HK-2 (cell line): Measurements from ENCODE around the gene LUC7L2.
"Not testable (repeated sequence)": the region's sequence is repeated elsewhere in the genome, so short reads cannot be mapped to it uniquely, and the experiment has no call there.

Experiments used
- DNase-seq: peaks from one replicate; pipeline ENCODE4 v3.0.0-alpha.2; 2018; ENCODE audit not compliant: unreplicated experiment

LUC7L2 gene

DNA sequence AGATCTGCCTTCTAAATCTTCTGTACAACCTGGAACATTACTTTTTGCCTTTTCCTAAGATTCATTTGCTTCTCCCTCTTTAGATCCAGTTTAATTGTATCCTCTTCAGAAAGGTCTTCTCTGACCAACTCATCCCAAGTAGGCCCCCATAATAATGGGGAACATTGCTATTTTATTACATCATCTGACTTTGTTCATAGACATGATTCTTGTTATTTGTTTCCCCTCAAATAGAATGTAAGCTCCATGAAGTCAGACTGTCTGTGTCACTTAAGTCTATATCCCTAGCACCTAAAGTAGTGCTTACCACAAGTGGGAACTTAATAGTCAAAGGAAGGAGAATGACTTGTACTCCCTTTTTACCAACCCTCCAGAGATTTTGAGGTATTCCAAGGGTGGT, 37.5 kb downstream of the LUC7L2 start:
- DNase-seq = no peak

DNA sequence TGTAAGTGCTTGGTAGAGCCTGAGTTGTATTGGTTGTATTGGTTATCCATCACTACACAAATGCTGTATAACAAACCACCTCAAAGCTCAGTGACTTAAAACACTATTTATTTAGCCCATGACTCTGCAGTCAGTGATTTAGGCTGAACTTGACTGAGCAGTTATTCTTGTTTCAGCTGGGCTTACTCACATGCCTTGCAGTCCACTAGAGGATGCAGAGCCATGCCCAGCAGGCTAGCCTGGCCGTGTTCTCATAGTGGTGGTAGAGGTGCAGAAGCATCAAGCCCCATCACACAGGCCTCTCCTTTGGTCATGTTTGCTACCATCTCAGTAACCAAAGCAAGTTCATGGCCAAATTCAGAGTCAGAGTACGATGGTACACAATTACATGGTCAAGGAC, 43.9 kb downstream of the LUC7L2 start:
- no peak for DNase-seq

DNA sequence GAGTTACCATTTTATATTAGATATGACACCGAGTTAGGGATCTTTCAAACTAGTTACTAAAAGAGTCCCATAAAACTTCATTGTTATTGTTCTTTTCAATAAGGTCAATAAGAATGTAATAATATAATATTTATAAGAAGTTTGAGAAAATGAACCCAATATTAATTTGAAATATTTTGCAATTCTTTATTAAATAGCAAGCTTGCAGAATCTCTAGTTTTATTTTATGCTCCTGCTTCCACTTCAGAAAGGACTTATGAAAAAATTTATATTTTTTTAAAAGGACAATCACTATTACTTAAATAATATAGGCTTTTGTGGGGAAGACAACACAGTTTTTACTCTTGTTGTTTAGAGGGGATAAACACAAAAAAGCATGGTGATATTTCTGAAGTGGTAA, 47.9 kb downstream of the LUC7L2 start:
- DNase-seq = no peak

DNA sequence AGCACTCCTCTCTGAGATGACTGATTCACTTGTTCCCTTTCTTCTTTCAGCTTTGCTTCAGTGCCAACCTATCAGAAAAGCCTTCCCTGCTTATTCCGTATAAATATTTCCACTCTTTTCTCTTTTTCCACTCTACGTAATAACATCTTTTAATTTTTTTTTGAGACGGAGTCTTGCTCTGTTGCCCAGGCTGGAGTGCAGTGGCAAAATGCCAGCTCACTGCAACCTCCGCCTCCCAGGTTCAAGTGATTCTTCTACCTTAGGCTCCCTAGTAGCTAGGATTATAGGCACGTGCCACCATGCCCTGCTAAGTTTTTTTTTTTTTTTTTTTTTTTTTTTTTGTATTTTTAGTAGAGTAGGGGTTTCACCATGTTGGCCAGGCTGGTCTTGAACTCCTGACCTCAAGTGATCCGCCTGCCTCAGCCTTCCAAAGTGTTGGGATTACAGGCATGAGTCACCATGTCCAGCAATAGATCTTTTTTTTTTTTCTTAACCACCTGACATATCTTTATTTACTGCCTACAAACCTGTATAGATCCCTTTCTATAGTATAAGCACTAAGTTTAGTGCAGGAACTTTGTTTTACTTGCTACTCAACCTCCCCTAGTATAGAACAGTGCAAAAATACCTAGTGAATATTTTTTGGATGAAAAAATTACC, 55.2 kb downstream of the LUC7L2 start:
- not testable (repeated sequence) for DNase-seq

DNA sequence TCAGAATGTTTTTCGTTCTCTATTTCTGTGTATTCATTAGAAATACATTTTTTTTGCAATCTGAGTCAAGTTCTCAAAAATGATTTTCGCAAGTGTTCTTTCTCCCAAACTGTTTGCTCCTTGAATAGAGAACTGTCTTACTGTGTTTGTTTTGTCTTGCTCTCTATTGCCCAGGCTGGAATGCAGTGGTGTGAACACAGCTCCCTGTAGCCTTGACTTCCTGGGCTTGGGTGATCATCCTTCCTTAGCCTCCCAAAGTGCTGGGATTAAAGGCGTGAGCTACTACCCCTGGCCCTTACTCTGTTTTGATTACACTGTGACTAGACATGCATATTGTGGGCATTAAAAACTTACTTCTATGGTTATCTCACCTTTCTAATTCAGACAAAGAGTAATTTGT, 56.7 kb downstream of the LUC7L2 start:
- no peak for DNase-seq

DNA sequence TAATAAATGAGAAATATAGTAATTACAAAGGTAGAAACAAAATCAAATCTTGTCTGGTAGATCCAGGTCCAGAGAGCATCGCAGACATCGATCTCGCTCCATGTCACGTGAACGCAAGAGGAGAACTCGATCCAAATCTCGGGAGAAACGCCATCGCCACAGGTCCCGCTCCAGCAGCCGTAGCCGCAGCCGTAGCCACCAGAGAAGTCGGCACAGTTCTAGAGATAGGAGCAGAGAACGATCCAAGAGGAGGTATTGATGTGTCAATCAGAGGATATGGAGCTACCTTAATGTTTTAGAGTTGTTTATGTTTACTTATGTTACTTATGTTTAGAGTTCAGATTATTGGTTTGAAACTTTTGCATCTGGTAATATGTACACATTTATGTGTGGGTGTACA, 57.8 kb downstream of the LUC7L2 start:
- DNase-seq = no peak

DNA sequence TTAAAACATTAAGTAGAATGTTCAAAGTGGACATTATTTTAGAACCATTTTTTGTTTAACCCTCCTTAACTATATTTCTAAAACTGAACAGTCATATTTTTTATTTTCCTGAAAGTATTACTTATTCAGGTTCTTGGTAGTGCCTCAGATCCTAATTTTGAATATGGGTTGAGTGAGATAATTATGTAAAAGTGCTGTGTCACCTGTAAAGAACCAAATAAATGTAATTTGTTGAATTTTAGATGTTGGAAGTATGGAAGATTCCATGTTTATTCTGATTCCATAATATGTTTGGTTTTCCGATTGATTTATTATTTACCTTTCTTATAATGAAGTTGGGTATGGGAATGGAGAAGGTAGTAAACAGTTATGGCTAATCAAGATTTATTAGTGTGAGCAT, 61.4 kb downstream of the LUC7L2 start:
- DNase-seq = no peak

DNA sequence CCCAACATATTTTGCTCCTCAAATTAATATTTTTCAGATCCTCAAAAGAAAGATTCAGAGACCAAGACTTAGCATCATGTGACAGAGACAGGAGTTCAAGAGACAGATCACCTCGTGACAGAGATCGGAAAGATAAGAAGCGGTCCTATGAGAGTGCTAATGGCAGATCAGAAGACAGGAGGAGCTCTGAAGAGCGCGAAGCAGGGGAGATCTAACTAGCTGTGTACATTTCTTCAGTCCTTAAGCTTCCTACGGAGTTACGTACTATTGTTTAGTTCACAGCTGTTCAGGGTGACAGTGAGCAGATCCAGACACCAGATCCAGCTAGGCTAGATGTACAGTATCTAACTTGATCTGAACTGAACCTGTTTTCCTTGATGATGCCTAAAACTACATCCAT, 62.4 kb downstream of the LUC7L2 start:
- no peak for DNase-seq

DNA sequence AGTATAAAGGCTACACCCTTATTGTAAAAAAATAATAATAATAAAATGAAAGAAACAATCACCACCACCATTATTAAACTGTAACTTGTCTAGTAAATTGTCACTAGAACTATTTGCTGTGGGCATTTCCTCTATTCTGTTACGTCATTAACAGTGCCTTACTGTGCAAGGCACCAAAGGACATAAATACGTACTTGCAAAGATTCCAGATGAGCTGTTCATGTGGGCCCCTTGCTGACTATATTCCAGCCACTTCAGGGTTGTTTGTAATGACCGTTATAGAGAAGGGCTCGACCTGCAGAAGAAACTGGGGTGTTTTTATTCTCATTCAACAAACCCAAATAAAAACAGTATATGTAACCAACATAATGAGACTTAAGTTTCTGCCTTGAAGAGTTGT, 63.4 kb downstream of the LUC7L2 start:
- DNase-seq = no peak

DNA sequence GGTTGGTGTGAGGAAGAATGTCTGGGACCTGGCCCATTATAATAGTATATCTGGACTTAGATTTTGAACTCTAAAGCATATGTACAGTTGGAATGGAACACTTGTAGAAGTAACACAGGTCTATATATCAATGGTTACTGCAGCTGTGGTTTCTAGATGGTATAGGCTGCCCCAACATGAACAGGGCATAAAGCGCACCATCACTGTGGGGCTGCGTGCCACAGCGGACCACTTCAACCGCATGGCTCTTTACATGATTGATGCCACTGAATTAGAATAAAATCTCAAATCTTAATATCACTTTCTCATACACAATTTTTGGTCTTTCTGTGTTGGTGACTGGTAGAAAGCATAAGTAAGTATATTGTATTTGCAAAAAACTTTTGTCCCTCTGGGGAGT, 64.3 kb downstream of the LUC7L2 start:
- DNase-seq = no peak

DNA sequence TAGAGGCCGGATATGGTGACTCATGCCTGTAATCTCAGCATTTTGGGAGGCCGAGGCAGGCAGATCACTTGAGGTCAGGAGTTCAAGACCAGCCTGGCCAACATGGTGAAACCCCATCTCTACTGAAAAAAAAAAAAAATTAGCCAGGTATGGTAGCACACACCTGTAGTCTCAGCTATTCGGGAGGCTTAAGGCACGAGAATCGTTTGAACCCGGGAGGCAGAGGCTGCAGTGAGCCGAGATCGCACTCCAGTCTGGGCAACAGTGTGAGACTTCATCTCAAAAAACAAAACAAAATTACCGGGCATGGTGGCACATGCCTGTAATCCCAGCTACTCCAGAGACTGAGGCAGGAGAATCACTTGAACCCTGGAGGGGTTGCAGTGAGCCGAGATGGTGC, 66.0 kb downstream of the LUC7L2 start:
- DNase-seq = not testable (repeated sequence)

DNA sequence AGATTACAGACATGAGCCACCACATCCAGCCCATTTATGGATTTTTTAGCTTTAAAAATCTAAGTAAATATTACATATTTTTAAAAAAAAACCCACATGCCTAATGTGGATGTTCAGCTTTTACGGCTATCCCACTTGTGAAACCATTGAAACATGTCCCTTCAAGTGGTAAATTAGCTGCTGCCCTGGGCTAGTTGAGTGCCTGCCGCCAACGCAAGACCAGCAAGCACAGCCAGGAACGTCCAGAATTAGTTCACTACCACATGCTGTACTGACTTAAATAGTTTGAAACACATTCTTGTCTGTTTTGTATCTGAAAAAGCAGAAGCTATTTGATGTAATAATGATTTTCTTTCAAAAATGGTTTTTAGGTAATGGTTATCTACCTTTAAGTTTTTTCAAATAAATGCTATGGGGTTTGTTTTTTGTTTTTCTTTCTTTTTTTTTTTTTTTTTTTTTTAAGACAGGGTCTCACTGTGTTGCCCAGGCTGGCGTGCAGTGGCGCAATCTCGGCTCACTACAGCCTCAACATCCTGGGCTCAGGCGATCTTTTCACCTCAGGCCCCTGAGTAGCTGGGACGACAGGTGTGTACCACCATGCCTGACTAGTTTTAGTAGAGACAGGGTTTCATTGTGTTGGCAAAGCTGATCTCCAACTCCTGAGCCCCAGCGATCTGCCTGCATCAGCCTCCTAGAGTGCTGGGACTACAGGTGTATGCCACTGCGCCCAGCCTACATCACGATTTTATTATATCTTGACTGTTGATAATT, 66.7 kb downstream of the LUC7L2 start:
- no peak for DNase-seq

DNA sequence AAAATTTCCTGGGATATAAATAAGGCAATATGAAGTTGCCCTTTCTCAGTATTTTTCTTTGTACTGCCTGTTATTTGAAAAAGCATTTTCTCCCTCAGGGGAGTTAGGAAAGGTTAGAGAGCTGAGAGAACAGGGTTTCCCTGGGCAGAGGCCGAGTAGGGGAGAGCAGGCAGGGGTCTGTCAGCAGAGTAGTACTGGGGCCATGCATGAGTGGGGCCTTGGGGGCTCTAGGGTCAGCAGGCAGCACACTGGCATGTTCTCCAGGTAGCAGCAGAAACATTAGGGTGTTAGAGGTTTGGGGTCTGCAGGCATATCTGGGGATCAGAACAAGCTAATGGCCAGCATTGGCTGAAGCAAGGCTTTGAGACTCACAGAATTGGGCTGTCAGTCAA, 67.3 kb downstream of the LUC7L2 start:
- DNase-seq = no peak

DNA sequence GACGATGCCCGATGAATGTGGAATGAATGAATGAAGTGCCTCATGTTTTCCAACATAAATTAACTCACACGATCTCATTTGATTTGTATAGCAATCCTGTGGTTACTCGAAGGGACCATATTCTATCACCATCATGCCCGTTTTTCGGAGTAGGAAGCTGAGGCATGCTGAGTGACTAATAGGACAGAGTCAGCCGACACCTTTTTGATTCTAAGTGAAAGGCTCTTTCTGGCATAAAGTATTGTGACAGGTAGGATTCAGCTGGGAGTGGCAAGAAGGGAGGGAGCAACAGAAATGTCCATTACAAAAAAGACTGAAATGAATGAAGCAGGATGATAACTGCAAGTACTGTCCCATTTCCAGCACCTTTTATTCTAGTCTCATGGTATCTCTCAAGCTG, 68.1 kb downstream of the LUC7L2 start:
- no peak for DNase-seq

DNA sequence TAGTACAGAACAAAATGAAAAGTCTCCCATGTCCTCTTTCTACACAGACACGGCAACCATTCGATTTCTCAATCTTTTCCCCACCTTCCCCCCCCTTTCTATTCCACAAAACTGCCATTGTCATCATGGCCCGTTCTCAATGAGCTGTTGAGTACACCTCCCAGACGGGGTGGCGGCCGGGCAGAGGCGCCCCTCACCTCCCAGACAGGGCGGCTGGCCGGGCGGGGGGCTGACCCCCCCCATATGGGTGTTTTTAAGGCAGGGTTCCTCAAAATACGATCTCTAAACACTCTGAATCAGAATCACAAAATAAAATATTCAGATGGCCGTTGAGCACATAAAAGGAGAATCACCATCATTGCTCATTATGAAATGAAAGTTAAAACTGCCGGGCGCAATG, 70.0 kb downstream of the LUC7L2 start:
- DNase-seq = not testable (repeated sequence)

DNA sequence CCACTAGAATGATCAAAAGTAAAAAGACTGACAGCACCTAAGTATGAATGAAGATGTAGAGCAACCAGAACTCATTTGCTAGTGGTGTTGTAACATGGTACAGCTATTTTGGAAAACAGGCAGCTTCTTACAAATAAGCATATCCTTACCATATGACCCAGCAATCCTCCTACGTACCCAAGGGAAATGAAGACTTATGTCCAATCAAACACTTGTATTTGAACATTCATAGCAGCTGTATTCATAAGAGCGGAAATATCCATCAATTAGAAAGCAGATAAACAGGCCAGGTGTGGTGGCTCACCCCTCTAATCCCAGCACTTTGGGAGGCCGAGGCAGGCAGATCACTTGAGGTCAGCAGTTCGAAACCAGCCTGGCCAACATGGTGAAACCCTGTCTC, 70.7 kb downstream of the LUC7L2 start:
- no peak for DNase-seq

DNA sequence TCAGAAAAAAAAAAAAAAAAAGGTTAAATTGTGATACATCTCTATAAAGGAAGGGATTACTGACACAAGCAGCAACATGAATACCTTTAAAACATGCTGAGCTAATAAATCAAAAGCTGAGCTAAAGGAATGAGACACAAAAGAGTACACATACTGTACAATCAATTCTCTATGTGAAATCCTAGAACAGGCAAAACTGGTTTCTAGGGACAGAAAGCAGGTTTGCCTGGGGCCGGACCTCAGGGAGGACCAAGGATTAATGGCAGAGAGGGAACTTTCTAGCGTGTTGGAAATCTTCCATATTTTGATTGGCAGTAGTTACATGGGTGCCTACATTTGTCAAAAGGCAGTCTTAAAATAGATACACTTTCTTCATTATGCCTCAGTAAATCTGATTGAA, 71.3 kb downstream of the LUC7L2 start:
- no peak for DNase-seq

DNA sequence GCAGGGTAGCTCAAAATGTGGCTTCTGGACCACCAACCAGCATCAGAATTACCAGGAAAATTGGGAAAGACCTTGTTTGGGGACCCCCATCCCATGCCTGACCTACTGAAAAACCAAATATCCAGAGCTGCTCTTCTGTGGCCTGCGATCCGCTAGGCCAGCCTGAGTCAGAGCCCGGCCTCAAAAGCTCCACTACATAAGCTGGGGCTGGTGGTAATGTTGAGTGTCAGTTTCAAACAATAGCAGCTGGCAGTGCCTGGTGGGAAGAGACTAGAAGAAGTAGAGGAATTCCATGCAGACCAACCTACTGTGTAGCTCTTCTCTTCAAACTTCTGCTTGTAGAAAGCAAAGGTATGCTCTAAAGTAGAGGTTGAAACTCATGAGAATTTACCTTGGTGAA, 71.8 kb downstream of the LUC7L2 start:
- no peak for DNase-seq

DNA sequence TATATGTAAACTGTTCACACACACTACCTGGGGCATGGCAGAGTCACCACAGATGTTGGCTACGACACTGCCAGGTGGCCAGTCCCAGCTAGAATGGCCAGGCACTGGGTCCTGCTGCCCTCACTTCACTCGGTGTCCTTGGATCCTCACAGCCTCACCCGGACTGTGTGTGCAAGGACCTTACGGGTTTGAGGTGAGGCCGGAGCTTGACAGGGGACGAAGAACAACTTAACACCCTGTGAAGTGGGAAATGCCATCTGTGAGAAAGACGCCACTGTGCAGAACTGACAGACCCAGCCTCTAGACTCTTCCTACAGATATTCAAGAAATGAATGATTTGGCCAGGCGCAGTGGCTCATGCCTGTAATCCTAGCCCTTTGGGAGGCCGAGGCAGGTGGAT, 77.1 kb downstream of the LUC7L2 start:
- DNase-seq = no peak

DNA sequence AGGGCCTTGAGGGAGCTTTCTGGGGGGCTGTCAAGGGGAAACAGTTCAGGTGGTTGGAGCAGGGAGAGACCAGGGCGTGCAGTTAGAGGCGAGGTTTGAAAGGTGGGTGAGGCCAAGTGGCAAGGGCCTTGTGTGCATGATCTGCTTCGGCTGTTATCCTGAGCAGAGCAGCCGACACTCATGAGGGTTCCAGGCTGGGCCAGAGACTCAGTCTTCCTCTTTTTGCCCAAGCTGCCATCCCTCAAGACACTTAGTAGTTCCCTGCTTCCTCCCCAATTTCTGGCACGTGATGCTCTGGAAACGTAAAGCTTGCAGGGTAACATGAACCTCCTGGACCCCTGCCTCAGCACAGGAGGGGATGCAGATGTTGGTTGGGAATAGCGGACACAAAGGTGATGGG, 79.7 kb downstream of the LUC7L2 start:
- no peak for DNase-seq

DNA sequence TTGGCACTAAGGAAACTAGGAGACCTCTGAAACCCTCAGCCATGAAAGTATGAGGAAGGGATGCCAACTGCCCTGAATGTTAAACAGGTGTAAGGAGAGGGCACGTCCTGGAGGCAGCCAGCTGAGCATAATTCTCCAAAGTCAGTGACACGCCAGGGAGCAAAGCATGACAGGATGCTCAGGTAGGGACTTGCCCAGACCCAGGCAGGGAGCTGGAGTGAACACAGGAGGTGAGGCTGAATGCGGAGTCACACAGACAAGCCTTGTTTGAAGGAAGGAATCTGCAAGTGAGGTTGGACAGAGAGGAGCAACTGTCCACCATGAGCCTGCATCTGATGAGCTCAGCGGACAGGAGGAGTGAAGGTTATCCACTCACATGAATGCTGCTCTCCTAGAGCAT, 82.3 kb downstream of the LUC7L2 start:
- DNase-seq = no peak

DNA sequence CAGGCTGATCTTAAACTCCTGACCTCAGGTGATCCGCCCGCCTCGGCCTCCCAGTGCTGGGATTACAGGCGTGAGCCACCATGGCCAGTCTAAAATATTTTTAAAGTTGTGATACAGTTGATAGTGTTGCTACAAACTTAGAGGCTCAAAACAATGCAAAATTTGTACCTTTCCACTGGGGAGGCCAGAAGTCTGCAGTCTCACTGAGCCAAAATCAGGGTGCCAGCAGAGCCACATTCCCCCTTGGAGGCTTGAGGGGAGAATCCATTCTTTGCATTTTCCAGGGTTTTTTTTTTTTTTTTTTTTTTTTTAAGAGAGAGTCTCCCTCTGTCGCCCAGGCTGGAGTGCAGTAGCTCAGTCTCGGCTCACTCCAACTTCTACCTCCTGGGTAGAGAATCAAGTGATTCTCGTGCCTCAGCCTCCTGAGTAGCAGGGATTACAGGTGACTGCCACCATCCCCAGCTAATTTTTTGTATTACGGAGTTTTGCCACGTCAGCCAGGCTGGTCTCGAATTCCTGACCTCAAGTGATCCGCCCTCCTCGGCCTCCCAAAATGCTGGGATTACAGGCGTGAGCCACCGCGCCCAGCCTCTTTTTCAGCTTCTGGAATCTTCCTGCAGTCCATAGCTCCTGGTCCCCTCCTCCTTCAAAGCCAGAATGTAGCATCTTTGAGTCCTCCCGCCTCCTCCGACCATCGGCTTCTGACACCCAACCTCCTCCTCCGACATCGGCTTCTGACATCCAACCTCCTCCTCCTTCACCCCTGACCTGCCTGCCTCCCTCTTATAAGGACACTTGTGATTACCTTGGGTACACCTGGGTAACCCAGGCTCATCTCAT, 86.6 kb downstream of the LUC7L2 start:
- DNase-seq = no peak

DNA sequence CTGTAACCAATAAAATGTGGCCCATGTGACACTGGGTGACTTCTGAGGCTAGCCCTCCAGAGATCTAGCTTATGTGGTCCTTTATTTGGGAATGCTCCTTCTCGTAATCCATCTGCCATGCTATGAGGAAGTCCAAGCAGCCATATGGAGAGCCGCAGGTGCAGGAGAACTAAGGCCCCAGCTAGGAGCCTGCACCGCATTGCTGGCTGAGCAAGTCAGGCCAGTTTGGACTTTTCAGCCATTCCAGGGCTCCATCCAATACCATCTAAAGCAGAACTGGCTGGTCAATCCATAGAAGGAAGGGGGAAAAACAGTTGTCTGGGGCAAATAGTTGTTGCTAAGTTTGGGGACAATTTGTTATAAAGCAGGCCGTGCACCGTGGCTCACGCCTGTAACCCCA, 91.2 kb downstream of the LUC7L2 start:
- no peak for DNase-seq
